IMR-90 (cell line): Measurements from ENCODE around the gene CAPZA1. TPM values are rescaled to one million over a fixed set of nuclear protein-coding genes. Genes with fewer than 3 reads are reported as not detected.

Source experiments
- ATAC-seq: fragments of 200-7000 bp; cut with Tn5 transposase; 2 replicates; pipeline ENCODE4 v1.9.1; 2020; ENCODE audit warnings: low read depth, mild to moderate bottlenecking, moderate library complexity
- BruUV-seq: library from RNA; stranded (reverse); fragments of 400-500 nt; replicated peaks from 2 replicates; lab custom pipeline; 2021; lab: Mats Ljungman, UMichigan
- CTCF ChIA-PET: fragments of 300-600 bp; formaldehyde crosslinking; extraction: SDS; loops from one replicate; lab custom pipeline; 2021; ENCODE audit warnings: antibody characterized with exemption; lab: Yijun Ruan, JAX
- POLR2A ChIA-PET: fragments of 300-600 bp; sonication (Branson Sonifier 250); formaldehyde crosslinking; loops from one replicate; lab custom pipeline; 2022; ENCODE audit warnings: antibody characterized with exemption; ENCODE audit not compliant: unreplicated experiment; lab: Charles Lee
- DNase-seq: peaks from one replicate; pipeline ENCODE4 v3.0.0; 2013
- H2AFZ ChIP-seq: replicated peaks from 2 replicates; pipeline ENCODE3; 2013; ENCODE audit warnings: low read length, mild to moderate bottlenecking; ENCODE audit not compliant: poor library complexity
- H2AK5ac ChIP-seq: 2 replicates; pipeline ENCODE4 v1.6.1; 2013; ENCODE audit warnings: low read depth, low read length, inconsistent platforms
- H2AK9ac ChIP-seq: replicated peaks from 2 replicates; pipeline ENCODE3; 2013; ENCODE audit warnings: mild to moderate bottlenecking, low read depth, low read length, moderate library complexity; ENCODE audit not compliant: poor library complexity
- H2BK120ac ChIP-seq: 2 replicates; pipeline ENCODE4 v1.6.1; 2013; ENCODE audit warnings: low read depth, low read length, inconsistent platforms
- H2BK15ac ChIP-seq: 3 replicates; pipeline ENCODE4 v1.6.1; 2013; ENCODE audit warnings: low read depth, low read length, inconsistent platforms
- H2BK20ac ChIP-seq: 2 replicates; pipeline ENCODE4 v1.6.1; 2013; ENCODE audit warnings: low read depth, mild to moderate bottlenecking, inconsistent platforms, low read length, moderate library complexity
- H2BK5ac ChIP-seq: 2 replicates; pipeline ENCODE4 v1.6.1; 2013; ENCODE audit warnings: mild to moderate bottlenecking, low read depth, low read length, inconsistent platforms; ENCODE audit not compliant: poor library complexity, severe bottlenecking
- H3K14ac ChIP-seq: replicated peaks from 2 replicates; pipeline ENCODE4 v1.6.1; 2013; ENCODE audit warnings: low read depth, low read length, inconsistent platforms
- H3K18ac ChIP-seq: 2 replicates; pipeline ENCODE4 v1.6.1; 2013; ENCODE audit warnings: low read depth, low read length, control low read depth
- H3K23ac ChIP-seq: 2 replicates; pipeline ENCODE4 v1.6.1; 2013; ENCODE audit warnings: low read depth, low read length, inconsistent platforms
- H3K27ac ChIP-seq: 2 replicates; pipeline ENCODE4 v1.5.1; 2013; ENCODE audit warnings: mild to moderate bottlenecking, control low read depth, low read length; ENCODE audit not compliant: insufficient read depth
- H3K27me3 ChIP-seq: 2 replicates; pipeline ENCODE4 v1.6.1; 2013; ENCODE audit warnings: low read length; ENCODE audit not compliant: control insufficient read depth, insufficient read depth
- H3K36me3 ChIP-seq: 2 replicates; pipeline ENCODE4 v1.6.1; 2013; ENCODE audit warnings: low read length, mixed read lengths; ENCODE audit not compliant: control insufficient read depth, insufficient read depth
- H3K4ac ChIP-seq: 2 replicates; pipeline ENCODE4 v1.6.1; 2013; ENCODE audit warnings: low read depth, low read length, inconsistent platforms
- H3K4me1 ChIP-seq: 2 replicates; pipeline ENCODE4 v1.6.1; 2013; ENCODE audit warnings: low read length, mixed read lengths; ENCODE audit not compliant: control insufficient read depth, insufficient read depth
- H3K4me2 ChIP-seq: 2 replicates; pipeline ENCODE4 v1.6.1; 2013; ENCODE audit warnings: low read depth, mild to moderate bottlenecking, control low read depth, low read length, moderate library complexity
- H3K4me3 ChIP-seq: 2 replicates; pipeline ENCODE4 v1.5.1; 2013; ENCODE audit warnings: low read depth, mild to moderate bottlenecking, control low read depth, low read length, moderate library complexity; ENCODE audit not compliant: insufficient read depth
- H3K56ac ChIP-seq: 2 replicates; pipeline ENCODE4 v1.6.1; 2013; ENCODE audit warnings: low read length, inconsistent platforms; ENCODE audit not compliant: insufficient read depth; ENCODE audit errors: extremely low read depth
- H3K79me1 ChIP-seq, 2 experiments: 2 replicates each; pipeline ENCODE4 v1.6.1; 2013; ENCODE audit warnings: low read length in 2 of 2, inconsistent platforms in 1 of 2, low read depth in 1 of 2
- H3K9ac ChIP-seq: 2 replicates; pipeline ENCODE4 v1.6.1; 2013; ENCODE audit warnings: low read depth, low read length, control low read depth
- H3K9me1 ChIP-seq: 2 replicates; pipeline ENCODE4 v1.6.1; 2013; ENCODE audit warnings: low read length, inconsistent platforms; ENCODE audit not compliant: insufficient read depth
- H3K9me3 ChIP-seq: 2 replicates; pipeline ENCODE4 v1.6.1; 2013; ENCODE audit warnings: low read length; ENCODE audit not compliant: control insufficient read depth, insufficient read depth
- H4K20me1 ChIP-seq: 2 replicates; pipeline ENCODE4 v1.6.1; 2013; ENCODE audit warnings: low read length, inconsistent platforms; ENCODE audit not compliant: insufficient read depth
- H4K5ac ChIP-seq: 2 replicates; pipeline ENCODE4 v1.6.1; 2013; ENCODE audit warnings: mild to moderate bottlenecking, low read depth, low read length, control low read depth
- H4K8ac ChIP-seq, 2 experiments: 2 replicates each; pipeline ENCODE4 v1.6.1; 2013; ENCODE audit warnings: low read depth in 2 of 2, low read length in 2 of 2, control low read depth in 1 of 2, inconsistent platforms in 1 of 2
- H4K91ac ChIP-seq: 2 replicates; pipeline ENCODE4 v1.6.1; 2013; ENCODE audit warnings: low read depth, low read length, inconsistent platforms; ENCODE audit not compliant: insufficient read depth
- CEBPB ChIP-seq: IDR thresholded peaks from 2 replicates; pipeline ENCODE4 v1.6.1; 2012; ENCODE audit warnings: low read depth, low read length, improper control_type of control experiment
- CHD1 ChIP-seq: IDR thresholded peaks from 2 replicates; pipeline ENCODE4 v1.6.1; 2012; ENCODE audit warnings: low read depth, low read length, improper control_type of control experiment
- MAFK ChIP-seq: IDR thresholded peaks from 2 replicates; pipeline ENCODE4 v1.6.1; 2012; ENCODE audit warnings: low read depth, low read length, improper control_type of control experiment
- MAZ ChIP-seq: IDR thresholded peaks from 2 replicates; pipeline ENCODE4 v1.6.1; 2012; ENCODE audit warnings: low read depth, mild to moderate bottlenecking, low read length, improper control_type of control experiment, moderate library complexity, borderline replicate concordance
- MXI1 ChIP-seq: IDR thresholded peaks from 2 replicates; pipeline ENCODE4 v1.6.1; 2012; ENCODE audit warnings: low read depth, mild to moderate bottlenecking, low read length, moderate library complexity, borderline replicate concordance
- NFE2L2 ChIP-seq: fragments of 150-350 bp; IDR thresholded peaks from 2 replicates; pipeline ENCODE4 v1.6.1; 2016; ENCODE audit warnings: low read depth, mild to moderate bottlenecking, low read length
- RAD21 ChIP-seq: IDR thresholded peaks from 2 replicates; pipeline ENCODE4 v1.6.1; 2012; ENCODE audit warnings: low read length, improper control_type of control experiment
- dilution Hi-C: fragments of 300-500 bp; cut with HindIII; formaldehyde crosslinking; loops from one replicate; pipeline ENCODE4 v1.14.3; 2018; ENCODE audit warnings: low sequenced_read_pairs; ENCODE audit not compliant: unreplicated experiment
- in situ Hi-C: fragments of 300-500 bp; cut with MboI; formaldehyde crosslinking; loops from 3 replicates; pipeline ENCODE4 v1.14.3; 2019; ENCODE audit warnings: low sequenced_read_pairs, inconsistent platforms, mixed read lengths
- intact Hi-C: fragments of 100-400 bp; cut with micrococcal nuclease; formaldehyde crosslinking; loops from 2 replicates; pipeline ENCODE4 v1.10.0; 2022
- polyA plus RNA-seq, 3 experiments: library from polyadenylated mRNA; depleted of rRNA; stranded (reverse); fragments of >200 nt; gene quantifications; 2 replicates each; pipeline ENCODE4 v1.2.3, GENCODE V29; 2012; ENCODE audit warnings: low replicate concordance in 1 of 3
- total RNA-seq: library from RNA; depleted of rRNA; stranded (reverse); fragments of >200 nt; gene quantifications from 2 replicates; pipeline ENCODE4 v1.2.3, GENCODE V29; 2012

CAPZA1 gene
- total and polyA plus RNA-seq, 2 of the 4 experiments (the other 2 are of a cell fraction) = 108 to 262 TPM

DNA sequence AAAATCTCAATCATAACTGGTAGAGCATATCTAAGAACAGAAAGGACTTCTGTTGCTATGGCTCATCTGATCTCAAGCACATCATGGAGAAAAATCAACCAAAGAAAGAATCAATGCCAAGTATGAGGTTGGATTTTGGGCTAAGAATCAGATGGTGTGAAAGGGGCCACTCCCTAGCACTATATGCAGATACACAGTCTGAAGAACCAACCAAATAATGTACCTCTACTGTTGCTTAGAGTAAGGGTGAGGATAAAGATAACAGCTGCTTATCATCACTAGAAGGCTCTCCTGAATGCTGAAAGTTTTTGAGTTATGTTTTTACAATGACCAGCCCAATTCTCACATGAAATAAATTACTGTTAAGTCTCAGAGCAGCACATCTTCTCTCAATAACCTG, 36.3 kb upstream of the CAPZA1 start:
- ChIA-PET CTCF (interaction anchor here (0.7 kb wide), 1 partner anchor 27 kb away, joined by 3 read pairs; no protein-coding TSS in a partner anchor), POLR2A (interaction anchor here (0.6 to 0.7 kb wide), 2 partner anchors 14 to 32 kb away, joined by 3 to 7 read pairs; no protein-coding TSS in a partner anchor)
- Histone ChIP-seq H3K9ac (no peak overlapping the region), H3K9me1 (no peaks in the 10 kb centered on the region), H3K27me3 (no peaks in the 10 kb centered on the region), H3K4me3 (no peak overlapping the region), H2BK5ac (no peak overlapping the region), H2BK20ac (no peak overlapping the region), H3K27ac (no peak overlapping the region), H3K14ac (no peak overlapping the region), H3K56ac (no peak overlapping the region), H4K5ac (no peak overlapping the region), H2BK15ac (no peak overlapping the region), H2BK120ac (no peak overlapping the region), H4K8ac (no peak overlapping the region), H4K91ac (no peak overlapping the region), H2AFZ (no peak overlapping the region), H3K9me3 (no peaks in the 10 kb centered on the region), H3K4ac (no peak overlapping the region), H2AK9ac (no peak overlapping the region), H4K20me1 (no peaks in the 10 kb centered on the region), H3K4me1 (peaks cover 6% of the 10 kb centered on the region), H3K4me2 (no peak overlapping the region), H3K23ac (no peak overlapping the region), H3K18ac (no peak overlapping the region; the same call in 1 of the 2 replicates), H2AK5ac (no peak overlapping the region), H3K79me1 (peaks cover 2 to 4% of the 10 kb centered on the region in 2 experiments; a peak in 2 of 4 replicates), H3K36me3 (peaks cover 7% of the 10 kb centered on the region)
- BruUV-seq = no TSS peak
- ATAC-seq = no peak
- TF ChIP-seq MAZ = no peak
- no peak for TF ChIP-seq CHD1
- TF ChIP-seq MAFK = no peak
- no peak for TF ChIP-seq RAD21
- no peak for TF ChIP-seq NFE2L2
- no peak for TF ChIP-seq CEBPB
- no peak for TF ChIP-seq MXI1
- intact Hi-C loops (no loop called here), dilution Hi-C loops (no loop called here), in situ Hi-C loops (no loop called here)
- DNase-seq = no peak
